ENCODE results near the gene TP63.
"Not testable (repeated sequence)": the region's sequence is repeated elsewhere in the genome, so short reads cannot be mapped to it uniquely, and the experiment has no call there.

Gene TP63

DNA sequence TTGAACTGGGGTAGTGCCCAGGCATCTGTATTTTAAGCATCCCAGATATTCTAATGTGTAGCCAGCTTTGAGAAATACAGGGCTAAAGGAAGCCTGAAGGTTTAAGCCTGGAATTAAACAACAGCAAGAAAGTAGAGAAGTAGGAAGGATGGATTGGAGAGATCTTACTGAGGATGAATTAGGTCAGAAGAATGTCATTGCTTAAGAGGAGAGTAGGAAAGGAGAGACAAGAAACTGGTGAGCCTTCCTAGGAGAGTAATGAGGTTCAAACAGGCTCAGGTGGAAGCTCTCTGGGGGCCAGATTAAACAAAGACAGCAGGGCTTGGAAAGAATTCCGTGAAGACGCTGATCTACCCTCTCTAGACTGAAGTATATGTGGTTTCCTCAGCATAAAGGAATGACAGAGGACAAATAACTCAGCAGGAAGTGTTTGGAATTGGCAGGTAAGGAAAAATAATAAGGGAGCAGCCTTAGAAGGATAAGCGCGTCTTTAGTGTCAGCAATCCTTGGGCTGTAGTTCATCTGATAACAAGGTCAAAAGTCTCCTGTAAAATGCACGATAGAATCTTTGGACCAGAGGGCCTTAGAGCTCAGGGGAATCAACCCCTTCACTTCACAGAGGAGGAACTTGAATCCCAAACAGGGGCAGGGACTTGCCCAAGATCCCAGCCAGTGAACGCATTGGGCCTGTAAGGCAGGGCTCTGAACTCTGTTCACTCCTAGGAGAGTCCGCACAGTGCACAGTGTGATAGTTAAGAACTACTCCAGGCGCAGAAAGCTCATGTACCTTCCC lies 90.9 kb downstream of the TP63 start:
- no peak for DNase-seq (ENCODE audit: low read depth in 1 of 2, low spot score in 1 of 2)

- no peak for DNase-seq (ENCODE audit: low read depth in 1 of 2, low spot score in 1 of 2)
Observed at GRCh38 chr3:189724356-189724755, 93.2 kb downstream of the TP63 start.

DNA sequence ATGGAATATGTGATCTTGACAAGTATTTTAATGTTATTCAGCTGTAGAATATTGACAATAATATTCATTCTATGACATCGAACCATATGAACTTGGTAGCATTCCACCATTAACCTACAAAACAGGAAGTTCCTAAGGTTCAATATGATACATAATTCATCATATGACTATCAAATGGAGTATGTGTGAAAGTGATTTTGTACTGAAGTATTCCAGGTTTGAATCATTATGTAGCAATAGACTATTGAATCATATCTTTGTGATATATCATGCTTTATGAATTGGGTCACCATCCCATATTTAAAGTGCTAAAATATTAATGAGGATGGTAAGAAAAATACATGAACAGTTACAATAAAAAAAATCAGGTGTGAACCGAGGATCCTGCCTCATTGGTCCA lies 95.1 kb downstream of the TP63 start:
- no peak for DNase-seq (ENCODE audit: low read depth in 1 of 2, low spot score in 1 of 2)

- no peak for DNase-seq (ENCODE audit: low read depth in 1 of 2, low spot score in 1 of 2)
Observed at GRCh38 chr3:189727158-189727557, 96.0 kb downstream of the TP63 start.

- no peak for DNase-seq (ENCODE audit: low read depth in 1 of 2, low spot score in 1 of 2)
Observed at GRCh38 chr3:189727898-189728297, 96.7 kb downstream of the TP63 start.

- DNase-seq (ENCODE audit: low read depth in 1 of 2, low spot score in 1 of 2): no peak
Observed at GRCh38 chr3:189728915-189729314, 97.7 kb downstream of the TP63 start.

DNA sequence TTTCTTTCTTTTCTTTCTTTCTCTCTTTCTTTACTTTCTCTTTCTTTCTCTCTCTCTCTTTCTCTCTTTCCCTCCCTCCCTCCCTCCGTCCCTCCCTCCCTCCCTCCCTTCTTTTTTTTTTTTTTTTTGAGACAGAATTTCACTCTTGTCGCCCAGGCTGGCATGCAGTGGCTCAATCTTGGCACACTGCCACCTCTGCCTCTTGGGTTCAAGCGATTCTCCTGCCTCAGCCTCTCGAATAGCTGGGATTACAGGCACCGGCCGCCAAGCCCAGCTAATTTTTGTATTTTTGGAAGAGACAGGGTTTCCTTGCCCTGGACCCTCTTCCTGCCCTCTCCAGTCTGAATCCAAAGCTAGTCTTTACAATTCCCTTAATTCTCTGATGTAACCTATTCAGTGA lies 102.9 kb downstream of the TP63 start:
- no peak for DNase-seq (ENCODE audit: low read depth in 1 of 2, low spot score in 1 of 2)

- no peak for DNase-seq (ENCODE audit: low read depth in 1 of 2, low spot score in 1 of 2)
Observed at GRCh38 chr3:189735913-189736312, 104.7 kb downstream of the TP63 start.

DNA sequence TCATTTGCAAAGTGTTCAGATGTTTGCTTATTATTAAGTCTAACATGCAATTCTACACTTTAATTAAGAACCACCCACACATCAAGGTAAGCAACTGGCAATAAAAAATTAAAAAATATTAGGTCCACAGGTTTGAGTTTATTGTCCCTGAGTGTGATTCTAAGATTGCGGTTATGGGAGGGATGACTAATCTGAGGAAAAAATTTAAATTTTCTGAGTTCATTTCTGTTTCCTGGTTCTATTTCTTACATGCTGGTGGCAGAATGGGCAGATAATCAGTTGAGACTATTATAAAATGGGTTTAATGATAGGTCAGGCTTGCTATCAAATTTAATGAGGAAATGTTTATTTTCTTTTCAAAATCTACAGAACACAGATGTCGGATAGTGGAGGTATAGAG lies 105.9 kb downstream of the TP63 start:
- DNase-seq (ENCODE audit: low read depth in 1 of 2, low spot score in 1 of 2): no peak

GRCh38 chr3:189737619-189738018 lies 106.4 kb downstream of the TP63 start:
- no peak for DNase-seq (ENCODE audit: low read depth in 1 of 2, low spot score in 1 of 2)

DNA sequence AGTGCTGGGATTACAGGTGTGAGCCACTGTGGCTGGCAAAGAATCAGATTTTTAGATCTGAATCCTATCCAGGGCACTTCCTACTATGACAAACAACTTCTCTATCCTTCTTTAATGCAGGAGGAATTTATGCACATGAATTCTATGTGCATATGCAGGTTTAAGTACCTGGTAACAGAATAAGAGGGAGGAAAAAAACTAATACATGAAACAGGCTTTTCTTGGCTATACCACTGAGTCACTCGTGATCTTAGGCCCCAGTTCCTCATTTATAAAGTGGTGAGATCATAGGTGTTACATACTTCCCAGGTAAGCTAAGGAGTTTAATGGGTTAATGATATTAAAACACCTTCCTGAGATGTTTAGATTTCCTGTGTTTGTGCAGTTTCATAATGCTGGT lies 108.2 kb downstream of the TP63 start:
- no peak for DNase-seq (ENCODE audit: low read depth in 1 of 2, low spot score in 1 of 2)

- no peak for DNase-seq (ENCODE audit: low read depth in 1 of 2, low spot score in 1 of 2)
Observed at GRCh38 chr3:189740156-189740555, 109.0 kb downstream of the TP63 start.

DNA sequence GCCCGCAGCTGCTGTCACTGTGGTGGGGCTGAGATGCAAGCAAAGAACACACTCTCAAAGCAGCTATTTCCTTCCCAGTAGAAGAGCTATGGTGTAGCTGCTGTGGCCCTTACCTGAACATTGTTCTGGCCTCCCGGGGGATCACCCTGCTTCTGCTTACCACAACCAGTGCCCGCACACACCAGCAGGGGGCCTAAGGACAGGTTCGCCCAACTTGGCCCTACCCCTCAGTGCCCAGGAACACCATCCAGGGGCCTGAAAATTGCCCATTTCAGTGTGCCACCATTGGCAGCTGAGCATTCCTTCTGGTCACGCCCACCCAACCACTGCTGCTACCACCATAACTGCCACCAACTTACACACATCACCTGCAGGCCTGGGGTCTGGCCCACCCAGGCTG lies 113.0 kb downstream of the TP63 start:
- DNase-seq (ENCODE audit: low read depth in 1 of 2, low spot score in 1 of 2): no peak

DNA sequence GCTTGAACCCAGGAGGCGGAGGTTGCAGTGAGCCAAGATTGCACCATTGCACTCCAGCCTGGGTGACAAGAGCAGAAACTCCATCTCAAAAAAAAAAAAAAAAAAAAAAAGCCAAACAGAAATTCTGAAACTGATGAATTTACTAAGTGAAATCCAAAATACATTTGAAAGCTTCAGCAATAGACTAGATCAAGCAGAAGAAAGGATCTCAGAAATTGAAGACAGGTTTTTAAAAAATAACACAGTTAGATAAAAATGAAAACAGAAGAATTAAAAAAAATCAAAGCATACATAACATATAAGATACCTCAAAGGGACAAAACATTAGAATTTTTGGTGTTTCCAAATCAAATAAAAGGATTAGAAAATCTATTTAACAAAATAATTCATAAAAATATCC lies 114.4 kb downstream of the TP63 start:
- no peak for DNase-seq (ENCODE audit: low read depth in 1 of 2, low spot score in 1 of 2)

- no peak for DNase-seq (ENCODE audit: low read depth in 1 of 2, low spot score in 1 of 2)
Observed at GRCh38 chr3:189748046-189748445, 116.9 kb downstream of the TP63 start.

DNA sequence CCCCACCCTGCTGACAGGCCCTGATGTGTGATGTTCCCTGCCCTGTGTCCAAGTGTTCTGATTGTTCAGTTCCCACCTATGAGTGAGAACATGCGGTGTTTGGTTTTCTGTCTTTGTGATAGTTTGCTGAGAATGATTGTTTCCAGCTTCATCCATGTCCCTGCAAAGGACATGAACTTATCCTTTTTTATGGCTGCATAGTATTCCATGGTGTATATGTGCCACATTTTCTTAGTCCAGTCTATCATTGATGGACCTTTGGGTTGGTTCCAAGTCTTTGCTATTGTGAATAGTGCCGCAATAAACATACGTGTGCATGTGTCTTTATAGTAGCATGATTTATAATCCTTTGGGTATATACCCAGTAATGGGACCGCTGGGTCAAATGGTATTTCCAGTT lies 119.8 kb downstream of the TP63 start:
- not testable (repeated sequence) for DNase-seq (ENCODE audit: low read depth in 1 of 2, low spot score in 1 of 2)

DNA sequence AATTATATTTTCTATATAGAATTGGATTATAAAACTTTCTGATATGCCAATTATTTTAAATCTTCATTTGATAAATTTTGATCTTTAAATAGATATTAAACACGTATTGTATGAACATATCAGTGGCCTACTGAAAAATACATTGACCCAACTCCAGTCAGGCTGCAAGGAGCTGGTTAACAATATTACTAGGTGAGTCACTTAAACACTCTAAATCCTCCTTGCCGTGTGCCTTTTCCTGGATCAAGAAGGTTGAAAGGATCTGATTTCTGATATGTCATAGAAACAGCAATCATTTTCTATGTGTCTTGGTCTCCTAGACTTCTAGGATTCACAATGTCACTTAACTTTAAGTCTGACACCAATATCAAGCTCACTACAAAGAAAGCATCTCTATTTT lies 123.2 kb downstream of the TP63 start:
- no peak for DNase-seq (ENCODE audit: low read depth in 1 of 2, low spot score in 1 of 2)

DNA sequence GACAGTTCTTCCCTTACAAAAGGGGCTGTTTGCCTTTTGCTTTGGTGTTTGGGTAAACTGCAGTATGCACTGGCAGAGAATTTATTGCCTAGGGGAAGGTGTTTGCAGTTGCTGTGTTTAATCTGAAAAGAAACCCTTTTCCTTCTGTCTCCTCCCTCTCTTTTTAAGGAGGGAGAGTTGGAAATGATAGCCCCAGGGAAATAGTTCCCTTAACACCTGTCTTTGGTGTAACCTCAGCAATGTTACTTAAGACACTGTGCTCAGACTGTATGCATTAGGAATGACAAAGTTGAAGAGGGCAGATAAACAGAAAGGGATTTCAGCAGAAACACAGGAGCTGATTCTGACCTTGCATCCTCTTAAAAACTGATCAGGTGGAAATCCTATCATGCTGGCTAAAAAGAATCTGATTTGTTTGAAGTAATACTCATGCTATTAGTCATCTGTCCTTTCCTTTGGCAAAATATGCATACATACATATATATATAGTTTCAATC lies 125.4 kb downstream of the TP63 start:
- no peak for DNase-seq (ENCODE audit: low read depth in 1 of 2, low spot score in 1 of 2)

- no peak for DNase-seq (ENCODE audit: low read depth in 1 of 2, low spot score in 1 of 2)
Observed at GRCh38 chr3:189758186-189758585, 127.0 kb downstream of the TP63 start.

DNA sequence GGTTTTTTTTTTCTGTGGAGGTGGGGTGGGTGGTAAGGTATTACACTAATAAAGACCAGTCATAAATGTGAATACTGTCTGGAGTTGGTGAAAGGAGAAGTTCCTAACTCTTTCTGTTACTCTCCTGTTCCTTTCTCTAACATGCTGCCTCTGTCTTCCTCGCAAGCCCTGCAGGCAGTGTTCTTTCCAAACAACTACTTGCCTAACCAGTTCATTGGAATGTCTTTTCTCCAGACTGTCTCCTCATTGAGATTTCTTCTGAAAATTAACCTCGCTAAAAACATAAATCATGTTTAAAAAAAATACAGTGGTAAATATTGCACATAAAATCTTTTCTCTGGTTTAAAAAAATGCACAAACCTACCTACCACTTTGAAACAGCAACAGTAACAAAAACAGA lies 135.2 kb downstream of the TP63 start:
- DNase-seq (ENCODE audit: low read depth in 1 of 2, low spot score in 1 of 2): no peak

DNA sequence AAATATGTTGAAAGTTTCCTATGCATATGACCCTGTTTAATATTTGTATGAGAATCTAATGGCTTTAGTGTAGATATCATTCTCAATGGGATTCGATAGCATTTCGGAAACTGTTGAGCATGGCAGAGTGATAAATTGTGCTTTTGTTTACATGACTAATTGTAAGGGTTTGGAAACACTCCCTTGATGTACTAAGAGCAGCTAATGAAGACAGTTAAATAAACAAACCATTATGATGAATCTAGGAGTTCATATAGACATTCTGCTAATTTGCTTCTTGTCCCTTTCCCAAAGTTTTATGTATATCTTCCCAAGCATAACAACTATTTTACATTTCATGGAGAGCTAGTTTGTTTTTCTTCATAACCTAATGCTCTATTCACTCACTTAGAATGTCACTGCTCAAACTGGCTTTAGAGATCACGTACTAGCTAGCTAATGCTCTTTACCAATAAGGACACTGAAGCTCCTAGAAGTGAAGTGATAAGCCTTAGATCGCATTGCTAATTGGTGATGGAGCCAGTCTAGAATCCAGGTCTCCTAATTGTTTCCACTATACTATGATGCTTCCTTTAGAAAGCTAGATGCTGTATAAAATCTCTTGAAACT lies 140.8 kb downstream of the TP63 start:
- no peak for DNase-seq (ENCODE audit: low read depth in 1 of 2, low spot score in 1 of 2)

DNA sequence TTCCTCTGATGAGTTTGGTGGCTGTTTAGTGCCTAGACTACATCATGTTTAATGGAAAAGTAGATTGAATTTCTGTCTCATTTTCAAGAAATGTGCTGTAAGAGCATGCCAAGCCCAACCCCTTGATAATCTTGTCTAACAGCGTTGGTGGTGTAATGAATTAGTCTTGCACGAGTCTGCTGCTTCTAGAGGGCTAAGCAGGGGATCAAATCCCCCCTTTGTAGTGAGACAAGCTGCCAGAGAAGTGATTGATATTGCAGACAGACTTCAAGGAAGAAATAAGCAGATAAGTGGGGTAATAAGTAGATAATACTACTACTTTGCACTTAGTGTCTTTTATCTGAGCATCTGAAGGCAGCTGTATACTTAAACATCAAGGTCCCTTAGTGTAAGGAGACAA lies 141.4 kb downstream of the TP63 start:
- no peak for DNase-seq (ENCODE audit: low read depth in 1 of 2, low spot score in 1 of 2)

DNA sequence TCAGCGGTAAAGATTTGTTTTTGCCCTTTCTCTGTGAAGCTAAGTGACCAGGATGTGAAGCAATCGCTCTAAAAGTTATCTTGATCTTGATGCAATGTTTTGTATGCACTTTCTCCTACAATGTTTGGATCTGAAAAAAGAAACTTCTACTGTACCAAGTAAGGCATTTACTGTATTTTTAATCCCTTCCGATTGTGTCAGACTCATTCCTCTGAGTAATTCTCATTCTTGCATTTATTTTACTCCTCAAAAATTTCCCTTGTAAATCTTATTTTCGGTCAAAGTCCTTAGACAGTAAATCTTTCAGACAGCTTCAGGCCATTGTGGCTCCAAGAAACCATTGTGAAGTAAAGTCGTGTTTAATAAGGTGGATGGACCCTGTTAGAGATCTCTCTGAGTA lies 141.9 kb downstream of the TP63 start:
- DNase-seq (ENCODE audit: low read depth in 1 of 2, low spot score in 1 of 2): no peak

All from activated CD4-positive, alpha-beta T cell treated with anti-CD3 and anti-CD28 coated beads, Interleukin-2, amount 50 U/mL, for 24 hours (primary cell).